Activated naive CD4-positive, alpha-beta T cell treated with anti-CD3 and anti-CD28 coated beads, Interleukin-2, amount 50 U/mL, for 72 hours (primary cell): ENCODE measurements around the gene DPYSL4. TPM values are rescaled to one million over a fixed set of nuclear protein-coding genes. Genes with fewer than 3 reads are reported as not detected.

Experiments
- ATAC-seq, 2 donors: fragments of 150-1000 bp; cut with Tn5 transposase; 2 replicates each; pipeline ENCODE4 v1.10.0; 2021; ENCODE audit warnings: mild to moderate bottlenecking in 2 of 2, moderate library complexity in 2 of 2
- DNase-seq, 2 donors: peaks; one replicate each; pipeline ENCODE4 v3.0.0; 2021 to 2022; ENCODE audit warnings: low spot score in 2 of 2
- H3K27ac Mint-ChIP-seq, 2 donors: one replicate each; pipeline ENCODE4 v1.8.0; 2022; ENCODE audit warnings: mild to moderate bottlenecking in 2 of 2, mixed read lengths in 2 of 2
- H3K36me3 Mint-ChIP-seq, 2 donors: one replicate each; pipeline ENCODE4 v1.8.0; 2022; ENCODE audit warnings: mixed read lengths in 2 of 2
- H3K9me3 Mint-ChIP-seq, 2 donors: one replicate each; pipeline ENCODE4 v1.8.0; 2022; ENCODE audit warnings: mixed read lengths in 2 of 2
- total RNA-seq, 2 donors: library from RNA; stranded (reverse); gene quantifications; one replicate each; pipeline ENCODE4 v1.2.3, GENCODE V29; 2022

The DPYSL4 gene
- total RNA-seq, 2 donors from 2014 or later = 2.8 to 65.2 TPM

- ATAC-seq (no peak), DNase-seq (no peak)
- Mint-ChIP-seq H3K27ac (no peak overlapping the region), H3K36me3 (no peaks in the 10 kb centered on the region), H3K9me3 (no peaks in the 10 kb centered on the region)
Measured at GRCh38 chr10:132243626-132244025, 56.9 kb downstream of the DPYSL4 start.

GRCh38 chr10:132245056-132245455 lies 58.3 kb downstream of the DPYSL4 start:
- Mint-ChIP-seq H3K9me3 (no peaks in the 10 kb centered on the region), H3K36me3 (no peaks in the 10 kb centered on the region), H3K27ac (no peak overlapping the region)
- DNase-seq (no peak), ATAC-seq (no peak)

DNA sequence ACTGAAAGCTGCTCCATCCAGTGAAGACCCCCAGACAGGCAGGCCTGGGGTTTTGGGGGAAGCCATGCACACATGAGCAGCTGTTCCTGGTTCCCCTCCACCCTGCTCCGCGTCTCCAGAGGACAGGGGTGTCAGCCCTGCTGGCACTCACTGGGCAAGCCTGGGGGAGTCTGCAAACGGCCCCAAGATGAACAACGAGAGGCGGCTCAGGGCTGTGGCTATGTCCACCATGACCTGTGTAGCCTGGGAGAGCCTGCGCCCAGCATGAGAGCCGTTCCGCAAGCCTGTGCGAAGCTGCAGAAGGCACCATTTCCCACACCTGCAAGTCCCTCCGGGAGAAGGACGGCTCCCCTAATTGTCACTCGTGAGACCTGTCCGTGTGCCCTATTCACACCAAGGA lies 59.5 kb downstream of the DPYSL4 start:
- ATAC-seq (no peak), DNase-seq (no peak)
- Mint-ChIP-seq H3K36me3 (no peaks in the 10 kb centered on the region), H3K27ac (no peak overlapping the region), H3K9me3 (no peaks in the 10 kb centered on the region)

DNA sequence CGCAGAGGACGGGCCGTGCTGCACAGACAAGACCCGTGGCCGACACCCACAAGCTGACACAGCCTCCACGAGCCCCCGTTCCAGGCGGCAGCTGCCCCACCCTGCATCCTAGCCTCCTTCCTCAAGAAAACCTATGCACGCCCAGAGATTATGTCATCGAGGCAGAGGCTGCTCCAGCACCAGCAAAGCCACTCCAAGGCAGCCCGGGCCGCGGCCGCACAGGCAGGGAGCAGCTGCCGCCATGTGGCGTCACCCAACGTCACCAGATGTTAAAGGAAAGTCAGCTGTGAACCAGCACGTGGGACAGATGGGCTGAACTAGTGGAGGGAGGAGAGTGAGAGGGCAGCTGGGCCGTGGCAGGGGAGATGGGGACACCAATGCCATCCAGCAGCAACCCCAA lies 61.2 kb downstream of the DPYSL4 start:
- no peak overlapping the region for H3K27ac Mint-ChIP-seq
- no peak for ATAC-seq
- no peak for DNase-seq
- H3K9me3 Mint-ChIP-seq = no peaks in the 10 kb centered on the region
- no peaks in the 10 kb centered on the region for H3K36me3 Mint-ChIP-seq

DNA sequence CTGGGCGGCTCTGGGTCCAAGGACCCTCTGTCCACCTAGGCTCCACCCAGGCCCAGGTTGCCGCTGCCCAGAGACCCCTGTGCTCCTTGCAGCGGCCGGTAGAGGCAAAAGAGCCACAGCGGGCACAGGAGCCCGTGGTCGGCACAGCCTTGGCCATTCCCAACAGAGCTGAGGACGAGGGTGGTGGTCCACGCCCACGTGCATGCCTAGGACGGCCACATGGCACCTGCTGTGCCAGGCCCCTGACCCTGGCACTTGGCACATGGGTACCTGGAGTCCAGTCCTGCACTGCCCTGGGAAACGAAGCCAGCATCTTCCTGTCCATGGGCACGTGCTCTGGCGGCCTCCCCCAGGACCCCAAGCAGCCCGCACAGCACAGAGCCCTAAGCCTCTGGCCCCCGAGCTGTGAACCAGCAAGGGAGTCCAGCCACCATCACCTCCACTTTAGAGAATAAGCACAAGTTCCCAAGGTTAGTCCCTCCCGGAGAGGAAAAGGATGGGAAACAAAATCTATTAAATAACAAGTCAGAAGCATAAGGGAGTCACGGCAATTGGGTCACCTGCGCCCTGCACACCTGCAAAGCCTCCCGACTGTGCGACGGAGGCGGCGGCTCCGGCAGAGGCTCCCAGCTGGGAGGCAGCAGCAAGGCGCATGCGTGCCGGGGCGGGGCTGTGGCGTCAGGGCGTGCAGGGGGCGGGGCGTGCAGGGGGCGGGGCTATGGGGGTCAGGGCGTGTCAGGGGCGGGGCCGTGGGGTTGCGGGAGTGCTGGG lies 61.9 kb downstream of the DPYSL4 start:
- Mint-ChIP-seq H3K36me3 (no peaks in the 10 kb centered on the region), H3K9me3 (no peaks in the 10 kb centered on the region), H3K27ac (no peak overlapping the region)
- DNase-seq (peak in 1 of 2 donors; percentile 77), ATAC-seq (peak; percentile 55 to 84)

DNA sequence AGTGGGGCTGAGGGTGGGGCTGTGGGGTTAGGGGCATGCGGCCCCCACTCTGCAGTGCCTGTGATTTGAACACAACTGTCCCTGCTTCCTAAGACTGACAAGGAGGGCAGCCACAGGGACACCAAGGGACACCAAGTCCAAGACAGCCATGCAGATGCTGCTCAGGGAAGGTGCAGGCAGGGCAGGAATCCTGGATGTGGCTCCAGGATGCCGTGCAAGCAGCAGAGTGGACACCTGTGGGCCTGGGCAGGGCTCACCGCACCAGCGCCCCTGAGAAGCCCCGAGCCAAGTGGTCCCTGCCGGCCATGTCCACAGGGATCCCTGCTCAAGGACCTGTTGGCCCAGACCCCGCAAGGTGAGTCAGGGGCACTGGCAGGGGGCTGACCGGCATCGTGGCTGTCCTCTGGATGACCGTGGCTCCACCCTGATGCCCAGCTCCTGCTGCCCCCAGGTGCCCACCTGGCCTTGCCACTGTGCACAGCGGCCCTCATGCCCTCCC lies 62.5 kb downstream of the DPYSL4 start:
- Mint-ChIP-seq H3K36me3 (no peaks in the 10 kb centered on the region), H3K27ac (no peak overlapping the region), H3K9me3 (no peaks in the 10 kb centered on the region)
- DNase-seq = no peak
- peak in 1 of 2 donors; percentile 34 for ATAC-seq

- no peak for ATAC-seq
- DNase-seq = no peak
- no peaks in the 10 kb centered on the region for H3K9me3 Mint-ChIP-seq
- no peaks in the 10 kb centered on the region for H3K36me3 Mint-ChIP-seq
- H3K27ac Mint-ChIP-seq = no peak overlapping the region
Measured at GRCh38 chr10:132249824-132250375, 63.2 kb downstream of the DPYSL4 start.

GRCh38 chr10:132250481-132251475 lies 64.0 kb downstream of the DPYSL4 start:
- no peaks in the 10 kb centered on the region for H3K36me3 Mint-ChIP-seq
- H3K9me3 Mint-ChIP-seq = no peaks in the 10 kb centered on the region
- DNase-seq (no peak), ATAC-seq (no peak)
- H3K27ac Mint-ChIP-seq = no peak overlapping the region

DNA sequence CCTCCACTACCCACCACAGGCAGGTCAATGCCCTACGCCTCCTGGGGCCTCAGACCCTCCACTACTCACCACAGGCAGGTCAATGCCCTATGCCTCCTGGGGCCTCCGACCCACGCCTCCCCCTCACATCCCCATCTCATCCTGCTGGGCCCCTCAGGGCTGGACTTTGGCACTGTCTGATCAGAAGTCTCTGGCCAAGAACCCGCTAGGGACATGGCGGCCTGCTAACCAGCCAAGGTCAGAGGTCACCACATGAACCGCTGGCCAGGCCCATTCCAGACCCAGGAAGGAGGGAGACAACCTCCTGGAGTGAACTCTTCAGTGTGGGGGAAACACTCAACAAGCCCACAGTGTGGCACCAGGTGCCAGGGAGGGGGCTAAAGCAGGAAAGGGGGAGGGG lies 65.2 kb downstream of the DPYSL4 start:
- no peaks in the 10 kb centered on the region for H3K36me3 Mint-ChIP-seq
- ATAC-seq = no peak

DNA sequence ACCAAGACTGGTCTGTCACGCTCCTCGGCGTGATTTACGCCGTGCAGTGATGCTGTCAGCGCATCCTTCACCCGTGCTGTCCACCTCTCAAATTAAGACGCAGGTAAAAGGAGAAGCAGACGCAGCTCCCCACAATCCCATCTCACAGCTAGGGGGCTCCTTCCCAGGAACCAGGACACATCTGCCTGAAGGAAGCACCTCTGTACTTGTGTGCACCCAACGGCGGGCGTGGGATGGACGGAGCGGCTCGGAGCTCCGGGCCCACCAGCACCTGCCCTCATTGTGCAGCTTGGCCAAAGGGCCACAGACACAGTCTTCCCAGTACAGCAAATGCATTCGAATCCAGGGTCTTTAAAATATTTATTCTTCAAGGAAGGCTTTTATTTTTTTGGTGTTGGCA lies 65.7 kb downstream of the DPYSL4 start:
- H3K36me3 Mint-ChIP-seq = no peaks in the 10 kb centered on the region
- DNase-seq = no peak
- no peak for ATAC-seq
- H3K27ac Mint-ChIP-seq = no peak overlapping the region
- H3K9me3 Mint-ChIP-seq = no peaks in the 10 kb centered on the region

More for the DNA sequence above, 65.2 kb downstream of the DPYSL4 start:
- Mint-ChIP-seq H3K27ac (no peak overlapping the region), H3K9me3 (no peaks in the 10 kb centered on the region)
- no peak for DNase-seq

- no peak for ATAC-seq
- Mint-ChIP-seq H3K27ac (no peak overlapping the region), H3K9me3 (no peaks in the 10 kb centered on the region), H3K36me3 (no peaks in the 10 kb centered on the region)
- DNase-seq = no peak
Measured at GRCh38 chr10:132253092-132253687, 66.4 kb downstream of the DPYSL4 start.

- ATAC-seq (no peak), DNase-seq (no peak)
- Mint-ChIP-seq H3K9me3 (no peaks in the 10 kb centered on the region), H3K27ac (no peak overlapping the region), H3K36me3 (no peaks in the 10 kb centered on the region)
Measured at GRCh38 chr10:132254841-132255240, 68.1 kb downstream of the DPYSL4 start.

Other genes with a start within 250 kb of the DPYSL4 start
- 100 to 1,000 TPM in 1 of 2 donors, 10 to 100 TPM in 1; 21.4 to 182 TPM for gene BNIP3, start 205.0 kb upstream of the DPYSL4 start, total RNA-seq
- 1 to 10 TPM in 1 of 2 donors, under 1 TPM in 1; 0.82 to 1.6 TPM for gene JAKMIP3, start 121.0 kb upstream of the DPYSL4 start, total RNA-seq
- gene STK32C, start 121.0 kb downstream of the DPYSL4 start, total RNA-seq = 10 to 100 TPM; 14.5 to 25.5 TPM
- gene LRRC27, start 145.2 kb downstream of the DPYSL4 start, total RNA-seq = 1 to 10 TPM; 4.1 to 7.2 TPM
- 1 to 10 TPM in 1 of 2 donors, under 1 TPM in 1; 0.64 to 4.3 TPM for gene PWWP2B, start 210.3 kb downstream of the DPYSL4 start, total RNA-seq